Upper lobe of left lung (tissue), 4 donors: ENCODE data around the gene TRAP1.

Experiments
- CTCF ChIP-seq, 6 experiments: fragments of 450-650 bp in 4 of 6; fragments of 200-600 bp in 2 of 6; sonication (generic) in 2 of 6; IDR thresholded peaks; one replicate each; pipeline ENCODE4 v1.5.1; 2016 to 2019; ENCODE audit warnings: antibody characterized with exemption in 6 of 6
- EP300 ChIP-seq, 4 donors: sonication (generic); formaldehyde crosslinking; IDR thresholded peaks; one replicate each; pipeline ENCODE4 v1.5.1; 2017; ENCODE audit warnings: antibody characterized with exemption in 4 of 4, control low read depth in 2 of 4
- POLR2A ChIP-seq, 4 donors: fragments of 450-650 bp; IDR thresholded peaks; one replicate each; pipeline ENCODE4 v1.5.1; 2016 to 2017; ENCODE audit warnings: antibody characterized with exemption in 4 of 4, mild to moderate bottlenecking in 2 of 4
- POLR2AphosphoS5 ChIP-seq, 2 donors: sonication (generic); formaldehyde crosslinking; IDR thresholded peaks; one replicate each; pipeline ENCODE4 v1.5.1; 2017; ENCODE audit warnings: antibody characterized with exemption in 2 of 2

DNA sequence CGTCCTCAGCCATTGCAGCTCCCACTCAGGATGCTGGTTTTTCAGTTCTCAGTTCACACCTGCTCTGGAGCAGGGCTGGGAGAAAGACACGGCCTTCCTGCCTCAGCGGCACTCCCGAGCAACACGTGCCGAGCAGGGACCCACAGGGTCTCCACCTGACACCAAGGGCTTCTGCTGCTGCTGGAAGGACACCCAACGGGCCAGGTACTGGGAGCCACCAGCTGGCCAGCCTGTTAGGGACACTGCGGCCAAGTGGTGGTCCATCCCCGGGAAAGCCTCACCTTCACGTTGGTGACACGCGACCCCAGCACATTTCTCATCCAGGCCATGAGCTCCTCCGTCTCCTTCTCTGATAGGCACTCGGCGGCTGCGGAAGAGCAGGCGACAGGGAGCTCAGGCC lies 54.7 kb downstream of the TRAP1 start:
- TF ChIP-seq CTCF (IDR thresholded peaks at IDR 0.05) (no peak), POLR2A (IDR thresholded peaks at IDR 0.05) (no peak), POLR2AphosphoS5 (IDR thresholded peaks at IDR 0.05) (no peak), EP300 (IDR thresholded peaks at IDR 0.05) (no peak)
